ENCODE results near the gene PHPT1. TPM values are rescaled to one million over a fixed set of nuclear protein-coding genes. Genes with fewer than 3 reads are reported as not detected.
A peak's percentile ranks its signal among the peaks of the same experiment; 100 is the strongest.

Gene PHPT1
- polyA plus RNA-seq, 2 donors, result 83.1 to 101 TPM

GRCh38 chr9:136900556-136900955 lies 51.3 kb downstream of the PHPT1 start:
- WGBS, 2 donors, result 84 to 85% methylated on average over 10 of the region's 10 CpGs

More at GRCh38 chr9:136900556-136900955, 51.3 kb downstream of the PHPT1 start:
- peaks cover 0 to 5% of the 10 kb centered on the region in 2 donors for H3K36me3 ChIP-seq (ENCODE audit: control insufficient read depth in 2 of 2, insufficient read depth in 2 of 2, low read length in 1 of 2)
- no peaks in the 10 kb centered on the region for H3K27me3 ChIP-seq (ENCODE audit: control insufficient read depth in 1 of 2, insufficient read depth in 2 of 2, low read length in 2 of 2)
- H3K4me1 ChIP-seq (ENCODE audit: control insufficient read depth in 2 of 2, insufficient read depth in 2 of 2, low read length in 1 of 2), result peaks cover 7 to 24% of the 10 kb centered on the region in 2 donors
- H3K27ac ChIP-seq (ENCODE audit: low read depth in 2 of 2, low read length in 1 of 2), result peak overlapping the region; percentile 97 to 99
- no peaks in the 10 kb centered on the region for H3K9me3 ChIP-seq (ENCODE audit: control insufficient read depth in 2 of 2, insufficient read depth in 1 of 2, low read depth in 1 of 2, low read length in 1 of 2)
- H3K4me3 ChIP-seq (ENCODE audit: low read depth in 1 of 2, low read length in 2 of 2), result no peak overlapping the region

Other genes starting within 250 kb of the PHPT1 start
- 10 to 100 TPM; 34.5 to 43.2 TPM for gene EGFL7, start 186.5 kb upstream of the PHPT1 start, polyA plus RNA-seq
- gene AGPAT2, start 162.0 kb upstream of the PHPT1 start, polyA plus RNA-seq, result 100 to 1,000 TPM in 1 of 2 donors, 10 to 100 TPM in 1; 90.7 to 100 TPM
- gene DIPK1B, start 136.8 kb upstream of the PHPT1 start, polyA plus RNA-seq, result 1 to 10 TPM; 1.6 to 2.5 TPM
- 10 to 100 TPM in 1 of 2 donors, 1 to 10 TPM in 1; 5.3 to 14.9 TPM for gene LCN10, start 106.5 kb upstream of the PHPT1 start, polyA plus RNA-seq
- gene LCN6, start 100.9 kb upstream of the PHPT1 start, polyA plus RNA-seq, result 10 to 100 TPM in 1 of 2 donors, 1 to 10 TPM in 1; 9.0 to 14.4 TPM
- not detected for gene LCN8, start 91.2 kb upstream of the PHPT1 start, polyA plus RNA-seq
- not detected for gene LCN15, start 84.9 kb upstream of the PHPT1 start, polyA plus RNA-seq
- gene TMEM141, start 58.1 kb upstream of the PHPT1 start, polyA plus RNA-seq, result 100 to 1,000 TPM in 1 of 2 donors, 10 to 100 TPM in 1; 85.2 to 155 TPM
- gene CCDC183, start 53.1 kb upstream of the PHPT1 start, polyA plus RNA-seq, result 1 to 10 TPM in 1 of 2 donors, under 1 TPM in 1; 0.32 to 1.1 TPM
- gene RABL6, start 41.5 kb upstream of the PHPT1 start, polyA plus RNA-seq, result 10 to 100 TPM; 46.5 to 61.7 TPM
- gene AJM1, start 6.9 kb upstream of the PHPT1 start, polyA plus RNA-seq, result 1 to 10 TPM; 1.9 to 3.7 TPM
- 10 to 100 TPM in 1 of 2 donors, 1 to 10 TPM in 1; 3.9 to 11.5 TPM for gene MAMDC4, start 2.9 kb downstream of the PHPT1 start, polyA plus RNA-seq
- 100 to 1,000 TPM; 445 to 637 TPM for gene EDF1, start 16.9 kb downstream of the PHPT1 start, polyA plus RNA-seq
- 10 to 100 TPM; 11.0 to 16.6 TPM for gene TRAF2, start 37.1 kb downstream of the PHPT1 start, polyA plus RNA-seq
- 10 to 100 TPM; 91.4 to 97.3 TPM for gene FBXW5, start 95.3 kb downstream of the PHPT1 start, polyA plus RNA-seq
- 1 to 10 TPM; 1.2 to 1.8 TPM for gene C8G, start 95.8 kb downstream of the PHPT1 start, polyA plus RNA-seq
- under 1 TPM; 0.24 to 0.77 TPM for gene LCN12, start 102.9 kb downstream of the PHPT1 start, polyA plus RNA-seq
- gene PTGDS, start 128.1 kb downstream of the PHPT1 start, polyA plus RNA-seq, result 10 to 100 TPM; 18.4 to 42.3 TPM
- gene LCNL1, start 133.6 kb downstream of the PHPT1 start, polyA plus RNA-seq, result under 1 TPM; 0.20 to 0.55 TPM
- 100 to 1,000 TPM in 1 of 2 donors, 10 to 100 TPM in 1; 49.7 to 119 TPM for gene PAXX, start 143.0 kb downstream of the PHPT1 start, polyA plus RNA-seq
- gene CLIC3, start 147.2 kb downstream of the PHPT1 start, polyA plus RNA-seq, result 100 to 1,000 TPM; 351 to 474 TPM
- 10 to 100 TPM in 1 of 2 donors, 1 to 10 TPM in 1; 7.7 to 14.7 TPM for gene ABCA2, start 178.8 kb downstream of the PHPT1 start, polyA plus RNA-seq
- gene FUT7, start 182.7 kb downstream of the PHPT1 start, polyA plus RNA-seq, result under 1 TPM; 0.08 to 0.39 TPM
- 10 to 100 TPM; 33.1 to 44.3 TPM for gene NPDC1, start 196.8 kb downstream of the PHPT1 start, polyA plus RNA-seq
- gene ENTPD2, start 204.7 kb downstream of the PHPT1 start, polyA plus RNA-seq, result 1 to 10 TPM; 1.5 to 1.6 TPM
- gene SAPCD2, start 221.1 kb downstream of the PHPT1 start, polyA plus RNA-seq, result 1 to 10 TPM; 7.5 to 9.0 TPM
- 1 to 10 TPM; 2.9 to 3.8 TPM for gene UAP1L1, start 228.1 kb downstream of the PHPT1 start, polyA plus RNA-seq
- gene MAN1B1, start 237.6 kb downstream of the PHPT1 start, polyA plus RNA-seq, result 10 to 100 TPM; 28.5 to 42.3 TPM